ENCODE results near the gene SPARCL1.
A peak's percentile ranks its signal among the peaks of the same experiment; 100 is the strongest.

Gene SPARCL1

GRCh38 chr4:87524456-87524855, 4.7 kb downstream of the SPARCL1 start:
- peaks cover 12% of the 10 kb centered on the region for H3K4me1 ChIP-seq (ENCODE audit: control insufficient read depth, insufficient read depth, low read length, unreplicated experiment)
- H2AFZ ChIP-seq (ENCODE audit: low read length, unreplicated experiment): no peak overlapping the region
- H3K79me2 ChIP-seq (ENCODE audit: control insufficient read depth, insufficient read depth, low read length, unreplicated experiment): no peaks in the 10 kb centered on the region
- H3K27me3 ChIP-seq (ENCODE audit: insufficient read depth, low read length): no peaks in the 10 kb centered on the region
- H3K27ac ChIP-seq (ENCODE audit: low read depth, low read length): no peak overlapping the region
- H3K4me3 ChIP-seq (ENCODE audit: low read depth, low read length): no peak overlapping the region
- no peaks in the 10 kb centered on the region for H3K36me3 ChIP-seq (ENCODE audit: insufficient read depth, low read length)

GRCh38 chr4:87523307-87523706, 5.9 kb downstream of the SPARCL1 start:
- H3K27me3 ChIP-seq (ENCODE audit: insufficient read depth, low read length): 0 out of 2 replicates have a peak, but pooled peaks cover 3% of the 10 kb centered on the region
- peaks cover 12% of the 10 kb centered on the region for H3K4me1 ChIP-seq (ENCODE audit: control insufficient read depth, insufficient read depth, low read length, unreplicated experiment)
- H3K79me2 ChIP-seq (ENCODE audit: control insufficient read depth, insufficient read depth, low read length, unreplicated experiment): no peaks in the 10 kb centered on the region
- H2AFZ ChIP-seq (ENCODE audit: low read length, unreplicated experiment): no peak overlapping the region
- no peak overlapping the region for H3K4me3 ChIP-seq (ENCODE audit: low read depth, low read length)
- no peaks in the 10 kb centered on the region for H3K36me3 ChIP-seq (ENCODE audit: insufficient read depth, low read length)
- no peak overlapping the region for H3K27ac ChIP-seq (ENCODE audit: low read depth, low read length)

- Histone ChIP-seq H3K79me2 (ENCODE audit: control insufficient read depth, insufficient read depth, low read length, unreplicated experiment) (no peaks in the 10 kb centered on the region), H3K4me3 (ENCODE audit: low read depth, low read length) (no peak overlapping the region), H3K27me3 (ENCODE audit: insufficient read depth, low read length) (peaks cover 3% of the 10 kb centered on the region; the same call in 1 of the 2 replicates), H3K27ac (ENCODE audit: low read depth, low read length) (no peak overlapping the region), H3K4me1 (ENCODE audit: control insufficient read depth, insufficient read depth, low read length, unreplicated experiment) (peaks cover 12% of the 10 kb centered on the region), H3K36me3 (ENCODE audit: insufficient read depth, low read length) (no peaks in the 10 kb centered on the region), H2AFZ (ENCODE audit: low read length, unreplicated experiment) (peak overlapping the region; percentile 43)
These were observed 7.3 kb downstream of the SPARCL1 start for GRCh38 chr4:87521757-87522374.

GRCh38 chr4:87521319-87521718, 7.9 kb downstream of the SPARCL1 start:
- no peaks in the 10 kb centered on the region for H3K36me3 ChIP-seq (ENCODE audit: insufficient read depth, low read length)
- H3K4me3 ChIP-seq (ENCODE audit: low read depth, low read length): no peak overlapping the region
- H3K79me2 ChIP-seq (ENCODE audit: control insufficient read depth, insufficient read depth, low read length, unreplicated experiment): no peaks in the 10 kb centered on the region
- H3K27me3 ChIP-seq (ENCODE audit: insufficient read depth, low read length): peaks cover 3% of the 10 kb centered on the region; the same call in 1 of the 2 replicates
- peaks cover 12% of the 10 kb centered on the region for H3K4me1 ChIP-seq (ENCODE audit: control insufficient read depth, insufficient read depth, low read length, unreplicated experiment)
- no peak overlapping the region for H3K27ac ChIP-seq (ENCODE audit: low read depth, low read length)
- H2AFZ ChIP-seq (ENCODE audit: low read length, unreplicated experiment): peak overlapping the region; percentile 43

GRCh38 chr4:87517621-87518020, 11.6 kb downstream of the SPARCL1 start:
- H3K27me3 ChIP-seq (ENCODE audit: insufficient read depth, low read length): peaks cover 3% of the 10 kb centered on the region; the same call in 1 of the 2 replicates
- H3K79me2 ChIP-seq (ENCODE audit: control insufficient read depth, insufficient read depth, low read length, unreplicated experiment): no peaks in the 10 kb centered on the region
- no peaks in the 10 kb centered on the region for H3K36me3 ChIP-seq (ENCODE audit: insufficient read depth, low read length)
- H3K27ac ChIP-seq (ENCODE audit: low read depth, low read length): no peak overlapping the region
- peaks cover 12% of the 10 kb centered on the region for H3K4me1 ChIP-seq (ENCODE audit: control insufficient read depth, insufficient read depth, low read length, unreplicated experiment)
- H2AFZ ChIP-seq (ENCODE audit: low read length, unreplicated experiment): no peak overlapping the region
- H3K4me3 ChIP-seq (ENCODE audit: low read depth, low read length): no peak overlapping the region

GRCh38 chr4:87516683-87517082, 12.5 kb downstream of the SPARCL1 start:
- no peaks in the 10 kb centered on the region for H3K79me2 ChIP-seq (ENCODE audit: control insufficient read depth, insufficient read depth, low read length, unreplicated experiment)
- peaks cover 3% of the 10 kb centered on the region; the same call in 1 of the 2 replicates for H3K27me3 ChIP-seq (ENCODE audit: insufficient read depth, low read length)
- H3K4me3 ChIP-seq (ENCODE audit: low read depth, low read length): no peak overlapping the region
- H3K27ac ChIP-seq (ENCODE audit: low read depth, low read length): no peak overlapping the region
- peaks cover 5% of the 10 kb centered on the region for H3K4me1 ChIP-seq (ENCODE audit: control insufficient read depth, insufficient read depth, low read length, unreplicated experiment)
- H3K36me3 ChIP-seq (ENCODE audit: insufficient read depth, low read length): no peaks in the 10 kb centered on the region
- H2AFZ ChIP-seq (ENCODE audit: low read length, unreplicated experiment): no peak overlapping the region

GRCh38 chr4:87512400-87512799, 16.8 kb downstream of the SPARCL1 start:
- Histone ChIP-seq H3K36me3 (ENCODE audit: insufficient read depth, low read length) (no peaks in the 10 kb centered on the region), H3K27ac (ENCODE audit: low read depth, low read length) (no peak overlapping the region), H3K79me2 (ENCODE audit: control insufficient read depth, insufficient read depth, low read length, unreplicated experiment) (no peaks in the 10 kb centered on the region), H2AFZ (ENCODE audit: low read length, unreplicated experiment) (no peak overlapping the region), H3K27me3 (ENCODE audit: insufficient read depth, low read length) (no peaks in the 10 kb centered on the region), H3K4me3 (ENCODE audit: low read depth, low read length) (no peak overlapping the region), H3K4me1 (ENCODE audit: control insufficient read depth, insufficient read depth, low read length, unreplicated experiment) (peaks cover 5% of the 10 kb centered on the region)

- H3K79me2 ChIP-seq (ENCODE audit: control insufficient read depth, insufficient read depth, low read length, unreplicated experiment): no peaks in the 10 kb centered on the region
- H2AFZ ChIP-seq (ENCODE audit: low read length, unreplicated experiment): no peak overlapping the region
- H3K27ac ChIP-seq (ENCODE audit: low read depth, low read length): no peak overlapping the region
- H3K4me3 ChIP-seq (ENCODE audit: low read depth, low read length): no peak overlapping the region
- H3K36me3 ChIP-seq (ENCODE audit: insufficient read depth, low read length): no peaks in the 10 kb centered on the region
- peaks cover 14% of the 10 kb centered on the region for H3K4me1 ChIP-seq (ENCODE audit: control insufficient read depth, insufficient read depth, low read length, unreplicated experiment)
- no peaks in the 10 kb centered on the region for H3K27me3 ChIP-seq (ENCODE audit: insufficient read depth, low read length)
These were observed 17.7 kb downstream of the SPARCL1 start for GRCh38 chr4:87511500-87511899.

GRCh38 chr4:87510747-87511146, 18.4 kb downstream of the SPARCL1 start:
- no peaks in the 10 kb centered on the region for H3K27me3 ChIP-seq (ENCODE audit: insufficient read depth, low read length)
- no peaks in the 10 kb centered on the region for H3K79me2 ChIP-seq (ENCODE audit: control insufficient read depth, insufficient read depth, low read length, unreplicated experiment)
- no peak overlapping the region for H3K4me3 ChIP-seq (ENCODE audit: low read depth, low read length)
- no peak overlapping the region for H2AFZ ChIP-seq (ENCODE audit: low read length, unreplicated experiment)
- peaks cover 16% of the 10 kb centered on the region for H3K4me1 ChIP-seq (ENCODE audit: control insufficient read depth, insufficient read depth, low read length, unreplicated experiment)
- no peak overlapping the region for H3K27ac ChIP-seq (ENCODE audit: low read depth, low read length)
- no peaks in the 10 kb centered on the region for H3K36me3 ChIP-seq (ENCODE audit: insufficient read depth, low read length)

- Histone ChIP-seq H3K4me1 (ENCODE audit: control insufficient read depth, insufficient read depth, low read length, unreplicated experiment) (peaks cover 26% of the 10 kb centered on the region), H3K36me3 (ENCODE audit: insufficient read depth, low read length) (no peaks in the 10 kb centered on the region), H3K79me2 (ENCODE audit: control insufficient read depth, insufficient read depth, low read length, unreplicated experiment) (no peaks in the 10 kb centered on the region), H2AFZ (ENCODE audit: low read length, unreplicated experiment) (no peak overlapping the region), H3K4me3 (ENCODE audit: low read depth, low read length) (peak overlapping the region; percentile 54), H3K27ac (ENCODE audit: low read depth, low read length) (peak overlapping the region; percentile 58), H3K27me3 (ENCODE audit: insufficient read depth, low read length) (no peaks in the 10 kb centered on the region)
These were observed 22.0 kb downstream of the SPARCL1 start for GRCh38 chr4:87506974-87507701.

- H2AFZ ChIP-seq (ENCODE audit: low read length, unreplicated experiment): no peak overlapping the region
- no peak overlapping the region for H3K4me3 ChIP-seq (ENCODE audit: low read depth, low read length)
- H3K4me1 ChIP-seq (ENCODE audit: control insufficient read depth, insufficient read depth, low read length, unreplicated experiment): peaks cover 27% of the 10 kb centered on the region
- H3K27me3 ChIP-seq (ENCODE audit: insufficient read depth, low read length): no peaks in the 10 kb centered on the region
- H3K36me3 ChIP-seq (ENCODE audit: insufficient read depth, low read length): no peaks in the 10 kb centered on the region
- H3K79me2 ChIP-seq (ENCODE audit: control insufficient read depth, insufficient read depth, low read length, unreplicated experiment): no peaks in the 10 kb centered on the region
- H3K27ac ChIP-seq (ENCODE audit: low read depth, low read length): no peak overlapping the region
These were observed 23.3 kb downstream of the SPARCL1 start for GRCh38 chr4:87505862-87506261.
